ENCODE data around the gene SSH3. TPM values are rescaled to one million over a fixed set of nuclear protein-coding genes. Genes with fewer than 3 reads are reported as not detected.

The SSH3 gene
- total RNA-seq, 1 experiment from 2014 or later = 5.5 TPM

DNA sequence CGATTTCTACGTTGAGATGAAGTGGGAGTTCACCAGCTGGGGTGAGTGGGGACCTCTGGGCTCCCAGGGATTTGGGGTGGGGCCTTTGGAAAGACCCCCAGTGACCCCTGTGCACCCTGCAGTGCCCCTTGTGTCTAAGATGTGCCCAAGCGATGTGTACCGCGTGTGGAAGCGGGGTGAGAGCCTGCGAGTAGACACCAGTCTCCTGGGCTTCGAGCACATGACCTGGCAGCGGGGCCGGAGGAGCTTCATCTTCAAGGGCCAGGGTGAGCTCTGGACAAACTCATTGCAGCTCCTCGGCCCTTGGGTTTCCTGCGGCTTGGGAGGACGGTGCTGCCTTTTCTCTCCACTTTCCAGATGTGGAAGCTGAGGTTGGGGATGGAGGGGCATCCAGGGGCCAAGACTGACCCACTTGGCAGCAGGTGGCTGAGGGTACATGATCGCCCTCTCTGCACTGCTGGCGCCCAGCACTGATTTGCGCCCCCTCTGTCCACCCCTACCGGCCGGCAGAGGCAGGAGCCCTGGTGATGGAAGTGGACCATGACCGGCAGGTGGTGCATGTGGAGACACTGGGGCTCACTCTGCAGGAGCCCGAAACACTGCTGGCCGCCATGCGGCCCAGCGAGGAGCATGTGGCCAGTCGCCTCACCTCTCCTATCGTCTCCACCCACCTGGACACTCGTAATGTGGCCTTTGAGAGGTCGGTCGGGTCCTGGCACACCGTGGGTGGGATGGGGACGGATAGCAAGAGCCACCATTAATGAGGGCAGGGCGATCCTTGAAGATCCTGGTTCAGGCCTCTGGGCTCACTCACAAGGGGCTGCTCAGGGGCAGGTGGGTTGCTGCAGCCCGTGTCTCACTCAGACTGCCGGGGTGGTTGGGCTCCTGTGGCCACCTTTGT is 11.6 kb upstream of the SSH3 start:
- no peak for DNase-seq (ENCODE audit: low spot score)
- TF ChIP-seq CTCF (conservative IDR thresholded peaks at IDR 0.05; ENCODE audit: low read depth, low read length) = no peak
- no peak for TF ChIP-seq EZH2 (IDR thresholded peaks at IDR 0.05; ENCODE audit: borderline replicate concordance, low read depth, low read length, poor library complexity, severe bottlenecking)
- intact Hi-C loops (cut with micrococcal nuclease; ENCODE audit: unreplicated experiment) = no loop called here
- Histone ChIP-seq H3K36me3 (ENCODE audit: insufficient read depth, low read length, poor library complexity, severe bottlenecking) (peaks cover 68% of the 10 kb centered on the region), H3K9me3 (ENCODE audit: low read depth, low read length, poor library complexity, severe bottlenecking) (peaks cover 13% of the 10 kb centered on the region), H3K4me1 (ENCODE audit: insufficient read depth, low read length, poor library complexity, severe bottlenecking) (peaks cover 31% of the 10 kb centered on the region), H3K4me3 (ENCODE audit: low read depth, low read length, poor library complexity, severe bottlenecking) (no peak overlapping the region), H3K27ac (ENCODE audit: low read depth, low read length, poor library complexity, severe bottlenecking) (no peak overlapping the region), H3K27me3 (replicated peaks; ENCODE audit: insufficient read depth, low read depth, low read length, poor library complexity) (no peaks in the 10 kb centered on the region)
- ChIA-PET POLR2A (ENCODE audit: low non-redundant PET) (no interaction called here), CTCF (no interaction called here)
- BruUV-seq (replicated peaks) = no TSS peak

DNA sequence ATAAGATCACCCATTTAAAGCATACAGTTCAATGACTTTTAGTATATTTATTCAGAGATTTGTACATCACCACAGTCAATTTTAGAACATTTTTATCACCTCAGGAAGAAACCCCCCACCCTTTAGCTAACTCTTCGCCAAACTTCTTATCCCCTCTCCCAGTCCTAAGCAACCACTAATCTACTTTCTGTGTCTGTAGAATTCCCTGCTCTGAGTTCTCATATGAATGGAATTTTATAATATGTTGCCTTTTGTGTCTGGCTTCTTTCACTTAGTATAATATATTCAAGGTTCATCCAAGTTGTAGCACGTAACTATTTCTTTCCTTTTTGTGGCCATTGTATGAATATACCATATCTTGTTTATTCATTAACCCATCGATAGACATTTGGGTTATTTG is 10.7 kb upstream of the SSH3 start:
- intact Hi-C loops (cut with micrococcal nuclease; ENCODE audit: unreplicated experiment) = no loop called here
- TSS peak; percentile 16 for BruUV-seq (replicated peaks)
- H3K9me3 ChIP-seq (ENCODE audit: low read depth, low read length, poor library complexity, severe bottlenecking) = peaks cover 13% of the 10 kb centered on the region
- no peak for DNase-seq (ENCODE audit: low spot score)
- peaks cover 27% of the 10 kb centered on the region for H3K4me1 ChIP-seq (ENCODE audit: insufficient read depth, low read length, poor library complexity, severe bottlenecking)
- no peak overlapping the region for H3K4me3 ChIP-seq (ENCODE audit: low read depth, low read length, poor library complexity, severe bottlenecking)
- ChIA-PET POLR2A (ENCODE audit: low non-redundant PET) (interaction anchor here (0.6 kb wide), 1 partner anchor 60 kb away, joined by 3 read pairs; no protein-coding TSS in a partner anchor), CTCF (no interaction called here)
- H3K36me3 ChIP-seq (ENCODE audit: insufficient read depth, low read length, poor library complexity, severe bottlenecking) = peaks cover 68% of the 10 kb centered on the region
- TF ChIP-seq EZH2 (IDR thresholded peaks at IDR 0.05; ENCODE audit: borderline replicate concordance, low read depth, low read length, poor library complexity, severe bottlenecking) (no peak), CTCF (conservative IDR thresholded peaks at IDR 0.05; ENCODE audit: low read depth, low read length) (no peak)
- no peak overlapping the region for H3K27ac ChIP-seq (ENCODE audit: low read depth, low read length, poor library complexity, severe bottlenecking)
- H3K27me3 ChIP-seq (replicated peaks; ENCODE audit: insufficient read depth, low read depth, low read length, poor library complexity) = no peaks in the 10 kb centered on the region

GRCh38 chr11:67293090-67293489 is 10.2 kb upstream of the SSH3 start:
- DNase-seq (ENCODE audit: low spot score) = peak; percentile 71
- intact Hi-C loops (cut with micrococcal nuclease; ENCODE audit: unreplicated experiment) = no loop called here
- TF ChIP-seq EZH2 (IDR thresholded peaks at IDR 0.05; ENCODE audit: borderline replicate concordance, low read depth, low read length, poor library complexity, severe bottlenecking) (no peak), CTCF (conservative IDR thresholded peaks at IDR 0.05; ENCODE audit: low read depth, low read length) (no peak)
- Histone ChIP-seq H3K36me3 (ENCODE audit: insufficient read depth, low read length, poor library complexity, severe bottlenecking) (peaks cover 72% of the 10 kb centered on the region), H3K9me3 (ENCODE audit: low read depth, low read length, poor library complexity, severe bottlenecking) (peaks cover 13% of the 10 kb centered on the region), H3K4me3 (ENCODE audit: low read depth, low read length, poor library complexity, severe bottlenecking) (no peak overlapping the region), H3K27me3 (replicated peaks; ENCODE audit: insufficient read depth, low read depth, low read length, poor library complexity) (no peaks in the 10 kb centered on the region), H3K27ac (ENCODE audit: low read depth, low read length, poor library complexity, severe bottlenecking) (no peak overlapping the region), H3K4me1 (ENCODE audit: insufficient read depth, low read length, poor library complexity, severe bottlenecking) (peaks cover 23% of the 10 kb centered on the region)
- ChIA-PET POLR2A (ENCODE audit: low non-redundant PET) (interaction anchor here (0.6 kb wide), 1 partner anchor 61 kb away, joined by 3 read pairs; no protein-coding TSS in a partner anchor), CTCF (interaction anchor here (0.6 kb wide), 1 partner anchor 976 kb away, joined by 5 read pairs; the partner anchor contains the start of gene CD248)
- BruUV-seq (replicated peaks) = no TSS peak

All from A673 (cell line).